Activated T-helper 17 cell treated with anti-CD3 and anti-CD28 coated beads, Interleukin-2, amount 50 U/mL, for 72 hours (primary cell): ENCODE data around the gene PDE3A. TPM values are rescaled to one million over a fixed set of nuclear protein-coding genes. Genes with fewer than 3 reads are reported as not detected.
A peak's percentile ranks its signal among the peaks of the same experiment; 100 is the strongest.

Experiments used
- ATAC-seq: fragments of 150-1000 bp; cut with Tn5 transposase; replicated peaks from 2 replicates; pipeline ENCODE4 v1.10.0; 2021; ENCODE audit warnings: mild to moderate bottlenecking, moderate library complexity
- H3K27ac Mint-ChIP-seq: one replicate; pipeline ENCODE4 v1.8.0; 2022; ENCODE audit warnings: mixed read lengths
- H3K27me3 Mint-ChIP-seq: one replicate; pipeline ENCODE4 v1.8.0; 2022; ENCODE audit warnings: mixed read lengths
- H3K36me3 Mint-ChIP-seq: one replicate; pipeline ENCODE4 v1.8.0; 2022; ENCODE audit warnings: low read depth, mild to moderate bottlenecking, mixed read lengths
- H3K4me1 Mint-ChIP-seq: one replicate; pipeline ENCODE4 v1.8.0; 2022; ENCODE audit warnings: mixed read lengths
- H3K4me3 Mint-ChIP-seq: one replicate; pipeline ENCODE4 v1.8.0; 2022; ENCODE audit warnings: mild to moderate bottlenecking, mixed read lengths
- H3K9me3 Mint-ChIP-seq: one replicate; pipeline ENCODE4 v1.8.0; 2022; ENCODE audit warnings: mixed read lengths
- total RNA-seq, 2 donors: library from RNA; stranded (reverse); gene quantifications; one replicate each; pipeline ENCODE4 v1.2.3, GENCODE V29; 2022

The PDE3A gene
- total RNA-seq, 2 donors from 2014 or later = not detected

GRCh38 chr12:20492251-20492760 is 124.0 kb downstream of the PDE3A start:
- no peaks in the 10 kb centered on the region for H3K9me3 Mint-ChIP-seq
- H3K4me3 Mint-ChIP-seq = no peak overlapping the region
- no peaks in the 10 kb centered on the region for H3K36me3 Mint-ChIP-seq
- peak; percentile 95 for ATAC-seq
- H3K27me3 Mint-ChIP-seq = peaks cover 2% of the 10 kb centered on the region
- no peak overlapping the region for H3K27ac Mint-ChIP-seq
- peaks cover 6% of the 10 kb centered on the region for H3K4me1 Mint-ChIP-seq

GRCh38 chr12:20493934-20494333 is 125.6 kb downstream of the PDE3A start:
- Mint-ChIP-seq H3K9me3 (no peaks in the 10 kb centered on the region), H3K27me3 (peaks cover 2% of the 10 kb centered on the region), H3K36me3 (no peaks in the 10 kb centered on the region), H3K4me1 (peaks cover 6% of the 10 kb centered on the region), H3K4me3 (no peak overlapping the region), H3K27ac (no peak overlapping the region)
- no peak for ATAC-seq

- Mint-ChIP-seq H3K27me3 (peaks cover under 1% of the 10 kb centered on the region), H3K27ac (no peak overlapping the region), H3K4me1 (peaks cover 6% of the 10 kb centered on the region), H3K4me3 (no peak overlapping the region), H3K9me3 (no peaks in the 10 kb centered on the region), H3K36me3 (no peaks in the 10 kb centered on the region)
- ATAC-seq = no peak
Measured at GRCh38 chr12:20494851-20495250, 126.5 kb downstream of the PDE3A start.

- no peaks in the 10 kb centered on the region for H3K9me3 Mint-ChIP-seq
- no peak overlapping the region for H3K27ac Mint-ChIP-seq
- peaks cover 6% of the 10 kb centered on the region for H3K4me1 Mint-ChIP-seq
- H3K36me3 Mint-ChIP-seq = no peaks in the 10 kb centered on the region
- no peak overlapping the region for H3K4me3 Mint-ChIP-seq
- ATAC-seq = no peak
- no peaks in the 10 kb centered on the region for H3K27me3 Mint-ChIP-seq
Measured at GRCh38 chr12:20495997-20496396, 127.7 kb downstream of the PDE3A start.

GRCh38 chr12:20497707-20498106 is 129.4 kb downstream of the PDE3A start:
- Mint-ChIP-seq H3K4me3 (no peak overlapping the region), H3K27ac (no peak overlapping the region), H3K9me3 (no peaks in the 10 kb centered on the region), H3K27me3 (no peaks in the 10 kb centered on the region), H3K4me1 (no peaks in the 10 kb centered on the region), H3K36me3 (no peaks in the 10 kb centered on the region)
- ATAC-seq = no peak

- Mint-ChIP-seq H3K9me3 (no peaks in the 10 kb centered on the region), H3K27me3 (no peaks in the 10 kb centered on the region), H3K36me3 (no peaks in the 10 kb centered on the region), H3K4me3 (no peak overlapping the region), H3K27ac (no peak overlapping the region), H3K4me1 (no peaks in the 10 kb centered on the region)
- ATAC-seq = no peak
Measured at GRCh38 chr12:20501958-20502357, 133.6 kb downstream of the PDE3A start.

- H3K27ac Mint-ChIP-seq = no peak overlapping the region
- peaks cover 5% of the 10 kb centered on the region for H3K9me3 Mint-ChIP-seq
- ATAC-seq = no peak
- H3K36me3 Mint-ChIP-seq = no peaks in the 10 kb centered on the region
- no peaks in the 10 kb centered on the region for H3K27me3 Mint-ChIP-seq
- no peak overlapping the region for H3K4me3 Mint-ChIP-seq
- peaks cover 6% of the 10 kb centered on the region for H3K4me1 Mint-ChIP-seq
Measured at GRCh38 chr12:20503858-20504257, 135.5 kb downstream of the PDE3A start.

- no peaks in the 10 kb centered on the region for H3K36me3 Mint-ChIP-seq
- H3K4me3 Mint-ChIP-seq = no peak overlapping the region
- H3K27ac Mint-ChIP-seq = no peak overlapping the region
- H3K27me3 Mint-ChIP-seq = no peaks in the 10 kb centered on the region
- ATAC-seq = no peak
- H3K4me1 Mint-ChIP-seq = peaks cover 6% of the 10 kb centered on the region
- H3K9me3 Mint-ChIP-seq = peaks cover 5% of the 10 kb centered on the region
Measured at GRCh38 chr12:20505056-20505455, 136.7 kb downstream of the PDE3A start.

GRCh38 chr12:20507056-20507455 is 138.7 kb downstream of the PDE3A start:
- peak; percentile 29 for ATAC-seq
- H3K36me3 Mint-ChIP-seq = no peaks in the 10 kb centered on the region
- H3K4me1 Mint-ChIP-seq = peaks cover 6% of the 10 kb centered on the region
- peaks cover 5% of the 10 kb centered on the region for H3K27me3 Mint-ChIP-seq
- H3K4me3 Mint-ChIP-seq = no peak overlapping the region
- no peak overlapping the region for H3K27ac Mint-ChIP-seq
- peaks cover 5% of the 10 kb centered on the region for H3K9me3 Mint-ChIP-seq

- Mint-ChIP-seq H3K27ac (no peak overlapping the region), H3K36me3 (no peaks in the 10 kb centered on the region), H3K9me3 (peaks cover 5% of the 10 kb centered on the region), H3K4me3 (no peak overlapping the region), H3K27me3 (peaks cover 5% of the 10 kb centered on the region), H3K4me1 (peaks cover 6% of the 10 kb centered on the region)
- no peak for ATAC-seq
Measured at GRCh38 chr12:20507711-20508110, 139.4 kb downstream of the PDE3A start.

GRCh38 chr12:20508359-20508758 is 140.0 kb downstream of the PDE3A start:
- Mint-ChIP-seq H3K27me3 (peaks cover 5% of the 10 kb centered on the region), H3K27ac (no peak overlapping the region), H3K36me3 (no peaks in the 10 kb centered on the region), H3K4me3 (no peak overlapping the region), H3K4me1 (peaks cover 6% of the 10 kb centered on the region), H3K9me3 (peaks cover 5% of the 10 kb centered on the region)
- ATAC-seq = no peak

- peaks cover 5% of the 10 kb centered on the region for H3K9me3 Mint-ChIP-seq
- peaks cover 5% of the 10 kb centered on the region for H3K27me3 Mint-ChIP-seq
- no peak for ATAC-seq
- H3K27ac Mint-ChIP-seq = no peak overlapping the region
- H3K36me3 Mint-ChIP-seq = no peaks in the 10 kb centered on the region
- peaks cover 6% of the 10 kb centered on the region for H3K4me1 Mint-ChIP-seq
- no peak overlapping the region for H3K4me3 Mint-ChIP-seq
Measured at GRCh38 chr12:20508962-20509361, 140.6 kb downstream of the PDE3A start.

- H3K27me3 Mint-ChIP-seq = peaks cover 5% of the 10 kb centered on the region
- H3K36me3 Mint-ChIP-seq = no peaks in the 10 kb centered on the region
- peaks cover 6% of the 10 kb centered on the region for H3K4me1 Mint-ChIP-seq
- ATAC-seq = no peak
- no peak overlapping the region for H3K4me3 Mint-ChIP-seq
- no peak overlapping the region for H3K27ac Mint-ChIP-seq
- H3K9me3 Mint-ChIP-seq = peaks cover 5% of the 10 kb centered on the region
Measured at GRCh38 chr12:20510811-20511210, 142.5 kb downstream of the PDE3A start.

- Mint-ChIP-seq H3K9me3 (no peaks in the 10 kb centered on the region), H3K4me3 (no peak overlapping the region), H3K4me1 (no peaks in the 10 kb centered on the region), H3K27ac (no peak overlapping the region), H3K36me3 (no peaks in the 10 kb centered on the region), H3K27me3 (peaks cover 5% of the 10 kb centered on the region)
- ATAC-seq = no peak
Measured at GRCh38 chr12:20513189-20513588, 144.9 kb downstream of the PDE3A start.

GRCh38 chr12:20514598-20514997 is 146.3 kb downstream of the PDE3A start:
- Mint-ChIP-seq H3K9me3 (no peaks in the 10 kb centered on the region), H3K27ac (no peak overlapping the region), H3K36me3 (no peaks in the 10 kb centered on the region), H3K4me3 (no peak overlapping the region), H3K4me1 (no peaks in the 10 kb centered on the region), H3K27me3 (peaks cover 5% of the 10 kb centered on the region)
- ATAC-seq = no peak

GRCh38 chr12:20520532-20520931 is 152.2 kb downstream of the PDE3A start:
- Mint-ChIP-seq H3K27ac (no peak overlapping the region), H3K4me3 (no peak overlapping the region), H3K9me3 (no peaks in the 10 kb centered on the region), H3K4me1 (no peaks in the 10 kb centered on the region), H3K36me3 (no peaks in the 10 kb centered on the region), H3K27me3 (no peaks in the 10 kb centered on the region)
- ATAC-seq = no peak
